Measurements from ENCODE around the gene ENTHD1.

DNA sequence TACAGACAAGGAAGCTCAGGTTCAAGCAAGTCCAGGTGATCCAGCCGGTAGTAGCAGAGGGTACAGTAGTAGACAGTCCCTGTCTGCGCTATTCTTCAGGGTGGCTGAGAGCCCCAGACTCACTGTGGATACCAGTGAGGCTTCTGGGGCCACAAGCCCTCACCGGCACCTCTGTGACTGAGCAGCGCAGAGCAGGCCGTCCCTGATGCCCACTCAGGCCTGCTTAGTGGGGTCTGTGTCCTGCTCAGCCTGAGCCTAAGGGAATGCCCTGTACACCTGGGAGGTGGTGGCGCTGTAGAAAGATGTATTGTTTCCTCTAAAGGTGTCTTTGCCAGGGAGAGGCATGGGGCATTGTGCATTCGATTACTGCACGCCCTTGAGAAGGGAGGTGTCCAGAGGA lies 179.2 kb downstream of the ENTHD1 start:
- TF ChIP-seq, protein P1, sequence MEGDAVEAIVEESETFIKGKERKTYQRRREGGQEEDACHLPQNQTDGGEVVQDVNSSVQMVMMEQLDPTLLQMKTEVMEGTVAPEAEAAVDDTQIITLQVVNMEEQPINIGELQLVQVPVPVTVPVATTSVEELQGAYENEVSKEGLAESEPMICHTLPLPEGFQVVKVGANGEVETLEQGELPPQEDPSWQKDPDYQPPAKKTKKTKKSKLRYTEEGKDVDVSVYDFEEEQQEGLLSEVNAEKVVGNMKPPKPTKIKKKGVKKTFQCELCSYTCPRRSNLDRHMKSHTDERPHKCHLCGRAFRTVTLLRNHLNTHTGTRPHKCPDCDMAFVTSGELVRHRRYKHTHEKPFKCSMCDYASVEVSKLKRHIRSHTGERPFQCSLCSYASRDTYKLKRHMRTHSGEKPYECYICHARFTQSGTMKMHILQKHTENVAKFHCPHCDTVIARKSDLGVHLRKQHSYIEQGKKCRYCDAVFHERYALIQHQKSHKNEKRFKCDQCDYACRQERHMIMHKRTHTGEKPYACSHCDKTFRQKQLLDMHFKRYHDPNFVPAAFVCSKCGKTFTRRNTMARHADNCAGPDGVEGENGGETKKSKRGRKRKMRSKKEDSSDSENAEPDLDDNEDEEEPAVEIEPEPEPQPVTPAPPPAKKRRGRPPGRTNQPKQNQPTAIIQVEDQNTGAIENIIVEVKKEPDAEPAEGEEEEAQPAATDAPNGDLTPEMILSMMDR (IDR thresholded peaks at IDR 0.05; ENCODE audit: low read depth, low read length): no peak
- no peak for TF ChIP-seq EZH2phosphoT487 (IDR thresholded peaks at IDR 0.05; ENCODE audit: low read depth)

Measured in OCI-LY3 (cell line).